ENCODE data around the gene ABCC8. TPM values are rescaled to one million over a fixed set of nuclear protein-coding genes. Genes with fewer than 3 reads are reported as not detected.
A peak's percentile ranks its signal among the peaks of the same experiment; 100 is the strongest.

The ABCC8 gene
- total and polyA plus RNA-seq, 10 of the 15 experiments (the other 5 are each of a cell fraction or from before 2014, with no cell fraction given) = not detected

GRCh38 chr11:17406082-17406817 lies 70.4 kb downstream of the ABCC8 start:
- WGBS (ENCODE audit: insufficient coverage, insufficient replicate concordance, low lambda C conversion rate, missing lambda C conversion rate) = 65% methylated on average over 8 of the region's 8 CpGs
- TF ChIP-seq SIN3A (IDR thresholded peaks at IDR 0.05; ENCODE audit: low read depth, low read length) = no peak
- TF ChIP-seq CBX3 (IDR thresholded peaks at IDR 0.05; ENCODE audit: borderline replicate concordance, low read depth) = no peak
- no peak for TF ChIP-seq MXI1 (IDR thresholded peaks at IDR 0.05; ENCODE audit: low read depth, low read length)
- no peak for TF ChIP-seq RAD21 (IDR thresholded peaks at IDR 0.05; ENCODE audit: insufficient read depth, low read depth, low read length)
- Histone ChIP-seq H2AFZ (ENCODE audit: control insufficient read depth, low read depth, low read length) (no peak overlapping the region), H3K9ac (ENCODE audit: control insufficient read depth, insufficient read depth, low read length) (no peak overlapping the region), H3K9me3 (replicated peaks; ENCODE audit: control insufficient read depth, insufficient read depth, low read length) (no peaks in the 10 kb centered on the region), H3K36me3 (ENCODE audit: control insufficient read depth in 2 of 2, insufficient read depth in 2 of 2, low read length in 1 of 2) (no peaks in the 10 kb centered on the region), H3K79me2 (ENCODE audit: control insufficient read depth, insufficient read depth, low read length) (no peaks in the 10 kb centered on the region), H3K27ac (ENCODE audit: control insufficient read depth, insufficient read depth) (no peak overlapping the region), H3K27me3 (replicated peaks in 1 of 2; ENCODE audit: control insufficient read depth in 2 of 2, insufficient read depth in 2 of 2, low read length in 1 of 2) (no peaks in the 10 kb centered on the region), H4K20me1 (ENCODE audit: control insufficient read depth, insufficient read depth) (no peaks in the 10 kb centered on the region), H3K4me2 (ENCODE audit: control insufficient read depth, insufficient read depth) (no peak overlapping the region), H3K4me3 (no peak overlapping the region), H3K4me1 (ENCODE audit: control insufficient read depth, insufficient read depth, low read length) (peaks cover 1% of the 10 kb centered on the region)
- in situ Hi-C loops (cut with MboI) (no loop called here), intact Hi-C loops (cut with micrococcal nuclease; ENCODE audit: unreplicated experiment) (no loop called here)
- ChIA-PET SMC1A (ENCODE audit: uncharacterized antibody, unreplicated experiment) (no interaction called here), RAD21 (ENCODE audit: unreplicated experiment) (interaction anchor here (0.6 kb wide), 1 partner anchor 916 kb away, joined by 3 read pairs; the partner anchor contains the start of gene GTF2H1), CTCF (no interaction called here), POLR2A (no interaction called here)
- FAIRE-seq (no peak), DNase-seq (ENCODE audit: low read depth, low spot score) (no peak), ATAC-seq (no peak)
- no TSS peak for BruUV-seq (replicated peaks)

DNA sequence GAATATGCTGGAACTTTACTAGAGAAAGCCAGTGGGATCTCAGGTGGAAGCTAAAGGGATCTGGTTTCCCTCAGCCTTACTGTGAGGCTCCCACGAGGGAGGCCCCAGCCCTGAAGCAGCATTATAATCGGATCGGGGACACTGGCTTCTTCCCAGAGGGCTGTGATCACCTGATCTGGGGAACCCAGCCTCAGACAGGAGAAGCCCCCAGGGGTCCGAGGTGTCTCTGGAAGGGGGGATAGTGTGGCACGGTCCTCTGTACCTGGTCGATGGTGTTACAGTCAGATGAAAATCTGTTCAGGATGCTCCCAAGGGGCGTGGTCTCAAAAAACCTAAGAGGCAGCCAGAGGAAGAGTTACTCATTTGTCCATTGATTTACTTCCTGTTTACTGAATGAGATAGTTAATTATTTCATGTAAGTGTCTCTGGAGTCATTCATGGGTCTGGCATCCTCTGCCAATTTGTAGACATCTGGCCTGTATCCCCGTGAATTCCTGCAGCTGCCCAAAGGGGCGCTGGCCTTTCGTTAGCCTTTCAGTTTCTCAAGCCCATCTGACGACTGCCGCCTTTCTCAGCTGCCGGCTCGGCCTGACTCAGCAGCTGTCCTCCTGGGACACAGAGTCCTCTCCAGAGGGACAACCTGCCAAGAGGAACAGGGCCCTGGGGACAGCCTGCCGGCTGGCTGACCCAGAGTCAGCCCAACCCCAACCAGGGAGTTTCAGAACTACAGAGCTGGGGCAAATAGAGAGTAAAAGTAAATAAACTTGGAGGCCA lies 71.2 kb downstream of the ABCC8 start:
- no peak overlapping the region for H3K27ac ChIP-seq (ENCODE audit: control insufficient read depth, insufficient read depth)
- ChIA-PET RAD21 (ENCODE audit: unreplicated experiment) (no interaction called here), POLR2A (no interaction called here), SMC1A (ENCODE audit: uncharacterized antibody, unreplicated experiment) (no interaction called here), CTCF (no interaction called here)
- peaks cover 3% of the 10 kb centered on the region for H3K4me1 ChIP-seq (ENCODE audit: control insufficient read depth, insufficient read depth, low read length)
- intact Hi-C loops (cut with micrococcal nuclease; ENCODE audit: unreplicated experiment) (no loop called here), in situ Hi-C loops (cut with MboI) (no loop called here)
- no peaks in the 10 kb centered on the region for H3K27me3 ChIP-seq (replicated peaks in 1 of 2; ENCODE audit: control insufficient read depth in 2 of 2, insufficient read depth in 2 of 2, low read length in 1 of 2)
- no peaks in the 10 kb centered on the region for H3K79me2 ChIP-seq (ENCODE audit: control insufficient read depth, insufficient read depth, low read length)
- no peak for DNase-seq (ENCODE audit: low read depth, low spot score)
- 0 out of 2 replicates have a peak overlapping the region, but pooled peaks have one; percentile 1 for H2AFZ ChIP-seq (ENCODE audit: control insufficient read depth, low read depth, low read length)
- 28% methylated on average over 15 of the region's 15 CpGs for WGBS (ENCODE audit: insufficient coverage, insufficient replicate concordance, low lambda C conversion rate, missing lambda C conversion rate)
- no peak overlapping the region for H3K4me3 ChIP-seq
- no peaks in the 10 kb centered on the region for H3K36me3 ChIP-seq (ENCODE audit: control insufficient read depth in 2 of 2, insufficient read depth in 2 of 2, low read length in 1 of 2)
- H3K9ac ChIP-seq (ENCODE audit: control insufficient read depth, insufficient read depth, low read length) = no peak overlapping the region
- H3K4me2 ChIP-seq (ENCODE audit: control insufficient read depth, insufficient read depth) = no peak overlapping the region
- FAIRE-seq = no peak
- peak; percentile 79 for ATAC-seq
- no peaks in the 10 kb centered on the region for H4K20me1 ChIP-seq (ENCODE audit: control insufficient read depth, insufficient read depth)
- no TSS peak for BruUV-seq (replicated peaks)
- H3K9me3 ChIP-seq (replicated peaks; ENCODE audit: control insufficient read depth, insufficient read depth, low read length) = no peaks in the 10 kb centered on the region
- TF ChIP-seq RB1 (IDR thresholded peaks at IDR 0.05; ENCODE audit: borderline replicate concordance) (no peak), LARP7 (IDR thresholded peaks at IDR 0.05) (no peak), IKZF1 (conservative IDR thresholded peaks at IDR 0.05) (peak; percentile 38; the same call in 1 of the 2 replicates), CTCF (IDR thresholded peaks at IDR 0.05 in 2 of 3, conservative IDR thresholded peaks at IDR 0.05 in 1 of 3; ENCODE audit: control insufficient read depth in 2 of 3, extremely low read depth in 1 of 3, insufficient read depth in 1 of 3, low read depth in 3 of 3, low read length in 3 of 3) (peak in 1 of 3 experiments; percentile 18; a peak in 1 of 6 replicates), TCF12 (IDR thresholded peaks at IDR 0.05; ENCODE audit: low read depth, low read length) (peak; percentile 30; the same call in 1 of the 2 replicates), RCOR1 (conservative IDR thresholded peaks at IDR 0.05; ENCODE audit: low read depth, low read length) (no peak)
- TF ChIP-seq, protein P1, sequence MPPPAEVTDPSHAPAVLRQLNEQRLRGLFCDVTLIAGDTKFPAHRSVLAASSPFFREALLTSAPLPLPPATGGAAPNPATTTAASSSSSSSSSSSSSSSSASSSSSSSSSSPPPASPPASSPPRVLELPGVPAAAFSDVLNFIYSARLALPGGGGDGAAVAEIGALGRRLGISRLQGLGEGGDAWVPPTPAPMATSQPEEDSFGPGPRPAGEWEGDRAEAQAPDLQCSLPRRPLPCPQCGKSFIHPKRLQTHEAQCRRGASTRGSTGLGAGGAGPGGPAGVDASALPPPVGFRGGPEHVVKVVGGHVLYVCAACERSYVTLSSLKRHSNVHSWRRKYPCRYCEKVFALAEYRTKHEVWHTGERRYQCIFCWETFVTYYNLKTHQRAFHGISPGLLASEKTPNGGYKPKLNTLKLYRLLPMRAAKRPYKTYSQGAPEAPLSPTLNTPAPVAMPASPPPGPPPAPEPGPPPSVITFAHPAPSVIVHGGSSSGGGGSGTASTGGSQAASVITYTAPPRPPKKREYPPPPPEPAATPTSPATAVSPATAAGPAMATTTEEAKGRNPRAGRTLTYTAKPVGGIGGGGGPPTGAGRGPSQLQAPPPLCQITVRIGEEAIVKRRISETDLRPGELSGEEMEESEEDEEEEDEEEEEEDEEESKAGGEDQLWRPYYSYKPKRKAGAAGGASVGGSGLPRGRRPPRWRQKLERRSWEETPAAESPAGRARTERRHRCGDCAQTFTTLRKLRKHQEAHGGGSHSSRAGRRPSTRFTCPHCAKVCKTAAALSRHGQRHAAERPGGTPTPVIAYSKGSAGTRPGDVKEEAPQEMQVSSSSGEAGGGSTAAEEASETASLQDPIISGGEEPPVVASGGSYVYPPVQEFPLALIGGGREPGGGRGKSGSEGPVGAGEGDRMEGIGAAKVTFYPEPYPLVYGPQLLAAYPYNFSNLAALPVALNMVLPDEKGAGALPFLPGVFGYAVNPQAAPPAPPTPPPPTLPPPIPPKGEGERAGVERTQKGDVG (CRISPR knock-in tag; IDR thresholded peaks at IDR 0.05) = no peak
